ENCODE measurements around the gene ERC1.
"Not testable (repeated sequence)": the region's sequence is repeated elsewhere in the genome, so short reads cannot be mapped to it uniquely, and the experiment has no call there.

ERC1 gene

GRCh38 chr12:1226951-1227350 lies 235.9 kb downstream of the ERC1 start:
- Histone ChIP-seq H3K27me3 (no peaks in the 10 kb centered on the region), H3K4me3 (ENCODE audit: low read depth in 1 of 2, low read length in 1 of 2) (no peak overlapping the region), H3K36me3 (no peaks in the 10 kb centered on the region), H3K4me1 (ENCODE audit: control insufficient read depth in 1 of 2, insufficient read depth in 1 of 2, low read depth in 1 of 2, low read length in 1 of 2) (peaks cover 4 to 10% of the 10 kb centered on the region in 2 experiments), H3K27ac (peak overlapping the region; percentile 51), H3K9me3 (no peaks in the 10 kb centered on the region)
- TF ChIP-seq CTCF (IDR thresholded peaks at IDR 0.05), result no peak

- no peak for TF ChIP-seq CTCF (IDR thresholded peaks at IDR 0.05)
- Histone ChIP-seq H3K27me3 (no peaks in the 10 kb centered on the region), H3K36me3 (no peaks in the 10 kb centered on the region), H3K9me3 (no peaks in the 10 kb centered on the region), H3K4me3 (ENCODE audit: low read depth in 1 of 2, low read length in 1 of 2) (no peak overlapping the region), H3K27ac (no peak overlapping the region), H3K4me1 (ENCODE audit: control insufficient read depth in 1 of 2, insufficient read depth in 1 of 2, low read depth in 1 of 2, low read length in 1 of 2) (no peaks in the 10 kb centered on the region)
These were observed 243.1 kb downstream of the ERC1 start for GRCh38 chr12:1234073-1234472.

- Histone ChIP-seq H3K4me1 (ENCODE audit: control insufficient read depth in 1 of 2, insufficient read depth in 1 of 2, low read depth in 1 of 2, low read length in 1 of 2) (no peaks in the 10 kb centered on the region), H3K36me3 (no peaks in the 10 kb centered on the region), H3K4me3 (ENCODE audit: low read depth in 1 of 2, low read length in 1 of 2) (no peak overlapping the region), H3K27me3 (no peaks in the 10 kb centered on the region), H3K9me3 (no peaks in the 10 kb centered on the region), H3K27ac (no peak overlapping the region)
- TF ChIP-seq CTCF (IDR thresholded peaks at IDR 0.05), result no peak
These were observed 255.6 kb downstream of the ERC1 start for GRCh38 chr12:1246637-1247036.

- no peak for TF ChIP-seq CTCF (IDR thresholded peaks at IDR 0.05)
- Histone ChIP-seq H3K27ac (no peak overlapping the region), H3K4me3 (ENCODE audit: low read depth in 1 of 2, low read length in 1 of 2) (no peak overlapping the region), H3K9me3 (no peaks in the 10 kb centered on the region), H3K4me1 (ENCODE audit: control insufficient read depth in 1 of 2, insufficient read depth in 1 of 2, low read depth in 1 of 2, low read length in 1 of 2) (no peaks in the 10 kb centered on the region), H3K27me3 (no peaks in the 10 kb centered on the region), H3K36me3 (no peaks in the 10 kb centered on the region)
These were observed 259.6 kb downstream of the ERC1 start for GRCh38 chr12:1250641-1251040.

GRCh38 chr12:1252758-1253157 lies 261.7 kb downstream of the ERC1 start:
- no peak overlapping the region for H3K27ac ChIP-seq
- TF ChIP-seq CTCF (IDR thresholded peaks at IDR 0.05), result no peak

GRCh38 chr12:1255125-1255524 lies 264.1 kb downstream of the ERC1 start:
- not testable (repeated sequence) for H3K4me1 ChIP-seq (ENCODE audit: control insufficient read depth in 1 of 2, insufficient read depth in 1 of 2, low read depth in 1 of 2, low read length in 1 of 2); H3K27ac ChIP-seq; H3K4me3 ChIP-seq (ENCODE audit: low read depth in 1 of 2, low read length in 1 of 2); H3K36me3 ChIP-seq; H3K27me3 ChIP-seq; H3K9me3 ChIP-seq

More at GRCh38 chr12:1252758-1253157, 261.7 kb downstream of the ERC1 start:
- Histone ChIP-seq H3K9me3 (no peaks in the 10 kb centered on the region), H3K4me1 (ENCODE audit: control insufficient read depth in 1 of 2, insufficient read depth in 1 of 2, low read depth in 1 of 2, low read length in 1 of 2) (no peaks in the 10 kb centered on the region), H3K4me3 (ENCODE audit: low read depth in 1 of 2, low read length in 1 of 2) (no peak overlapping the region), H3K27me3 (no peaks in the 10 kb centered on the region), H3K36me3 (no peaks in the 10 kb centered on the region)

- not testable (repeated sequence) for H3K4me3 ChIP-seq (ENCODE audit: low read depth in 1 of 2, low read length in 1 of 2); H3K27ac ChIP-seq; H3K4me1 ChIP-seq (ENCODE audit: control insufficient read depth in 1 of 2, insufficient read depth in 1 of 2, low read depth in 1 of 2, low read length in 1 of 2); H3K36me3 ChIP-seq; H3K27me3 ChIP-seq; H3K9me3 ChIP-seq
These were observed 264.8 kb downstream of the ERC1 start for GRCh38 chr12:1255854-1256253.
